HepG2 (cell line): ENCODE data around the gene HSPA1L. TPM values are rescaled to one million over a fixed set of nuclear protein-coding genes. Genes with fewer than 3 reads are reported as not detected.

Experiments
- CSRNP2 ChIP-seq: sonication (generic); formaldehyde crosslinking; conservative IDR thresholded peaks from 2 replicates; pipeline ENCODE4 v1.8.0; 2022; ENCODE audit warnings: low read depth, missing genetic modification reagents
- DMAP1 ChIP-seq: IDR thresholded peaks from 2 replicates; pipeline ENCODE4 v1.6.1; 2016
- ESRRA ChIP-seq: sonication (generic); formaldehyde crosslinking; IDR thresholded peaks from 2 replicates; pipeline ENCODE4 v1.5.1; 2020; ENCODE audit warnings: mild to moderate bottlenecking, low read depth, missing genetic modification reagents
- GATA4 ChIP-seq: sonication (generic); IDR thresholded peaks from 2 replicates; pipeline ENCODE4 v1.6.1; 2016; ENCODE audit warnings: antibody characterized with exemption, low read depth, borderline replicate concordance
- GZF1 ChIP-seq: sonication (generic); formaldehyde crosslinking; IDR thresholded peaks from 2 replicates; pipeline ENCODE4 v1.5.1; 2020; ENCODE audit warnings: mild to moderate bottlenecking, missing genetic modification reagents
- LBX2 ChIP-seq: sonication (generic); formaldehyde crosslinking; IDR thresholded peaks from 2 replicates; pipeline ENCODE4 v1.5.0; 2020; ENCODE audit warnings: missing genetic modification reagents, mild to moderate bottlenecking, borderline replicate concordance
- LCORL ChIP-seq, 2 experiments: fragments of 450-650 bp in 1 of 2; sonication (generic) in 1 of 2; formaldehyde crosslinking in 1 of 2; IDR thresholded peaks; 2 replicates each; pipeline versions ENCODE4 v1.5.0 to v1.6.1; 2017 to 2020; ENCODE audit warnings: antibody characterized with exemption in 1 of 2, missing genetic modification reagents in 1 of 2
- NFIC ChIP-seq: IDR thresholded peaks from 2 replicates; pipeline ENCODE4 v1.6.1; 2012; ENCODE audit warnings: mild to moderate bottlenecking, low read length, inconsistent platforms
- TAF1 ChIP-seq: sonication (generic); formaldehyde crosslinking; IDR thresholded peaks from 2 replicates; pipeline ENCODE4 v1.4.0; 2020; ENCODE audit warnings: missing genetic modification reagents
- TBP ChIP-seq: sonication (generic); formaldehyde crosslinking; IDR thresholded peaks from 2 replicates; pipeline ENCODE4 v1.5.0; 2020; ENCODE audit warnings: missing genetic modification reagents
- ZBTB49 ChIP-seq: sonication (generic); formaldehyde crosslinking; IDR thresholded peaks from 2 replicates; pipeline ENCODE4 v1.4.0; 2020; ENCODE audit warnings: missing genetic modification reagents, borderline replicate concordance
- ZFP36 ChIP-seq: fragments of 150-350 bp; IDR thresholded peaks from 2 replicates; pipeline ENCODE4 v1.6.1; 2018; ENCODE audit warnings: borderline replicate concordance, low read length, low read depth; ENCODE audit not compliant: partially characterized antibody
- ZMAT3 ChIP-seq: sonication (generic); formaldehyde crosslinking; conservative IDR thresholded peaks from 2 replicates; pipeline ENCODE4 v1.7.0; 2021; ENCODE audit warnings: missing genetic modification reagents
- ZNF138 ChIP-seq: sonication (generic); formaldehyde crosslinking; IDR thresholded peaks from 2 replicates; pipeline ENCODE4 v1.5.0; 2020; ENCODE audit warnings: mild to moderate bottlenecking, low read depth, missing genetic modification reagents
- ZNF230 ChIP-seq: sonication (generic); formaldehyde crosslinking; IDR thresholded peaks from 2 replicates; pipeline ENCODE4 v1.4.0; 2020; ENCODE audit warnings: mild to moderate bottlenecking, missing genetic modification reagents
- ZNF562 ChIP-seq: sonication (generic); formaldehyde crosslinking; IDR thresholded peaks from 2 replicates; pipeline ENCODE4 v1.8.0; 2022; ENCODE audit warnings: missing genetic modification reagents, borderline replicate concordance
- ZNF605 ChIP-seq: sonication (generic); formaldehyde crosslinking; IDR thresholded peaks from 2 replicates; pipeline ENCODE4 v1.8.0; 2022; ENCODE audit warnings: mild to moderate bottlenecking, missing genetic modification reagents
- ZNF777 ChIP-seq: sonication (generic); formaldehyde crosslinking; IDR thresholded peaks from 2 replicates; pipeline ENCODE4 v1.4.0; 2020; ENCODE audit warnings: missing genetic modification reagents
- polyA plus RNA-seq, 8 experiments: library from polyadenylated mRNA; depleted of rRNA in 3 of 8; stranded (reverse) in 7 of 8; unstranded in 1 of 8; fragments of >200 nt; fragmentation: Illumina TruSeq in 4 of 8; extraction: Trizol in 4 of 8; gene quantifications; 2 replicates each; pipeline versions ENCODE4 v1.2.1 to v1.2.3, GENCODE V29; 2011 to 2016; ENCODE audit warnings: low read depth in 4 of 8, missing spikeins in 1 of 8, mixed read lengths in 1 of 8; ENCODE audit not compliant: insufficient read depth in 1 of 8
- total RNA-seq, 5 experiments: library from RNA; depleted of rRNA; stranded (reverse); fragments of >200 nt; fragmentation: Illumina TruSeq; extraction: Trizol; gene quantifications; 2 replicates each; pipeline ENCODE4 v1.2.3, GENCODE V29; 2016; ENCODE audit warnings: low read depth in 1 of 5
- TF ChIP-seq, protein P1 (sequence below): sonication (generic); formaldehyde crosslinking; IDR thresholded peaks from 2 replicates; pipeline ENCODE4 v1.4.0; 2020; ENCODE audit warnings: missing genetic modification reagents
- TF ChIP-seq, protein P2 (sequence below): sonication (generic); formaldehyde crosslinking; IDR thresholded peaks from 2 replicates; pipeline ENCODE4 v1.4.0; 2020; ENCODE audit warnings: missing genetic modification reagents, mild to moderate bottlenecking, borderline replicate concordance

The HSPA1L gene
- total and polyA plus RNA-seq, 2 of the 13 experiments (the other 11 are each of a cell fraction or from before 2014, with no cell fraction given) = 0.55 to 1.0 TPM

DNA sequence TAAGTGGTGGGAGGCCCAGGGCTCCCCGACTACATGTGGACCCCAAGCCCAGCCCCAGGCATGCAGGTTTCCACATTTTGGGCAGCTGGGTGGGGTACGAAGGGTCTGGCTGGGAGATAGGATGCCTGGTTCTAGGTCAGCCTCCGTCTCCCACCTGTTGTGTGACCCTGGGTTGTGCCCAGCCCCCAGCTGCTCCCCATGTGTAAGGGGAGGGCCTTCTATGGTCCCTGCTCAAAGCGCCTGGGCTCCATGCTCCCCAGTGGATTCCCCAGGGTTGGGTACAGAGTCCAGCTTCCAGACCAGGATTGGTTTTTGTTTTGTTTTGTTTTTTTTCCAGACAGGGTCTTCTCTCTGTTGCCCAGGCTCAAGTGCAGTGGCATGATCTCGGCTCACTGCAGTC, 36.9 kb downstream of the HSPA1L start (continued):
- TF ChIP-seq, protein P1, sequence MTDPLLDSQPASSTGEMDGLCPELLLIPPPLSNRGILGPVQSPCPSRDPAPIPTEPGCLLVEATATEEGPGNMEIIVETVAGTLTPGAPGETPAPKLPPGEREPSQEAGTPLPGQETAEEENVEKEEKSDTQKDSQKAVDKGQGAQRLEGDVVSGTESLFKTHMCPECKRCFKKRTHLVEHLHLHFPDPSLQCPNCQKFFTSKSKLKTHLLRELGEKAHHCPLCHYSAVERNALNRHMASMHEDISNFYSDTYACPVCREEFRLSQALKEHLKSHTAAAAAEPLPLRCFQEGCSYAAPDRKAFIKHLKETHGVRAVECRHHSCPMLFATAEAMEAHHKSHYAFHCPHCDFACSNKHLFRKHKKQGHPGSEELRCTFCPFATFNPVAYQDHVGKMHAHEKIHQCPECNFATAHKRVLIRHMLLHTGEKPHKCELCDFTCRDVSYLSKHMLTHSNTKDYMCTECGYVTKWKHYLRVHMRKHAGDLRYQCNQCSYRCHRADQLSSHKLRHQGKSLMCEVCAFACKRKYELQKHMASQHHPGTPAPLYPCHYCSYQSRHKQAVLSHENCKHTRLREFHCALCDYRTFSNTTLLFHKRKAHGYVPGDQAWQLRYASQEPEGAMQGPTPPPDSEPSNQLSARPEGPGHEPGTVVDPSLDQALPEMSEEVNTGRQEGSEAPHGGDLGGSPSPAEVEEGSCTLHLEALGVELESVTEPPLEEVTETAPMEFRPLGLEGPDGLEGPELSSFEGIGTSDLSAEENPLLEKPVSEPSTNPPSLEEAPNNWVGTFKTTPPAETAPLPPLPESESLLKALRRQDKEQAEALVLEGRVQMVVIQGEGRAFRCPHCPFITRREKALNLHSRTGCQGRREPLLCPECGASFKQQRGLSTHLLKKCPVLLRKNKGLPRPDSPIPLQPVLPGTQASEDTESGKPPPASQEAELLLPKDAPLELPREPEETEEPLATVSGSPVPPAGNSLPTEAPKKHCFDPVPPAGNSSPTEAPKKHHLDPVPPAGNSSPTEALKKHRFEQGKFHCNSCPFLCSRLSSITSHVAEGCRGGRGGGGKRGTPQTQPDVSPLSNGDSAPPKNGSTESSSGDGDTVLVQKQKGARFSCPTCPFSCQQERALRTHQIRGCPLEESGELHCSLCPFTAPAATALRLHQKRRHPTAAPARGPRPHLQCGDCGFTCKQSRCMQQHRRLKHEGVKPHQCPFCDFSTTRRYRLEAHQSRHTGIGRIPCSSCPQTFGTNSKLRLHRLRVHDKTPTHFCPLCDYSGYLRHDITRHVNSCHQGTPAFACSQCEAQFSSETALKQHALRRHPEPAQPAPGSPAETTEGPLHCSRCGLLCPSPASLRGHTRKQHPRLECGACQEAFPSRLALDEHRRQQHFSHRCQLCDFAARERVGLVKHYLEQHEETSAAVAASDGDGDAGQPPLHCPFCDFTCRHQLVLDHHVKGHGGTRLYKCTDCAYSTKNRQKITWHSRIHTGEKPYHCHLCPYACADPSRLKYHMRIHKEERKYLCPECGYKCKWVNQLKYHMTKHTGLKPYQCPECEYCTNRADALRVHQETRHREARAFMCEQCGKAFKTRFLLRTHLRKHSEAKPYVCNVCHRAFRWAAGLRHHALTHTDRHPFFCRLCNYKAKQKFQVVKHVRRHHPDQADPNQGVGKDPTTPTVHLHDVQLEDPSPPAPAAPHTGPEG (CRISPR knock-in tag) = 0 out of 2 replicates have a peak, but pooled peaks have one; percentile 35
- TF ChIP-seq ESRRA (no peak), ZBTB49 (CRISPR knock-in tag) (no peak), ZNF777 (CRISPR knock-in tag) (no peak), GATA4 (no peak), DMAP1 (CRISPR knock-in tag) (no peak), LBX2 (CRISPR knock-in tag) (no peak), TAF1 (no peak), LCORL (IDR thresholded peaks at IDR 0.05) (no peak), LCORL (CRISPR knock-in tag; IDR thresholded peaks at IDR 0.05) (no peak), NFIC (no peak), CSRNP2 (no peak), ZNF605 (no peak), ZNF230 (no peak), ZNF138 (CRISPR knock-in tag) (no peak; the same call in 1 of the 2 replicates), ZFP36 (no peak), GZF1 (no peak), ZNF562 (CRISPR knock-in tag) (no peak), ZMAT3 (CRISPR knock-in tag) (no peak), TBP (CRISPR knock-in tag) (no peak)
- TF ChIP-seq, protein P2, sequence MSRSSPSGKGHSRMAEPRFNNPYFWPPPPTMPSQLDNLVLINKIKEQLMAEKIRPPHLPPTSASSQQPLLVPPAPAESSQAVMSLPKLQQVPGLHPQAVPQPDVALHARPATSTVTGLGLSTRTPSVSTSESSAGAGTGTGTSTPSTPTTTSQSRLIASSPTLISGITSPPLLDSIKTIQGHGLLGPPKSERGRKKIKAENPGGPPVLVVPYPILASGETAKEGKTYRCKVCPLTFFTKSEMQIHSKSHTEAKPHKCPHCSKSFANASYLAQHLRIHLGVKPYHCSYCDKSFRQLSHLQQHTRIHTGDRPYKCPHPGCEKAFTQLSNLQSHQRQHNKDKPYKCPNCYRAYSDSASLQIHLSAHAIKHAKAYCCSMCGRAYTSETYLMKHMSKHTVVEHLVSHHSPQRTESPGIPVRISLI (CRISPR knock-in tag) = peak; percentile 78; the same call in 1 of the 2 replicates
